HCT116 (cell line): ENCODE measurements around the gene CFAP77. TPM values are rescaled to one million over a fixed set of nuclear protein-coding genes. Genes with fewer than 3 reads are reported as not detected.

Source experiments
- ATAC-seq: fragments of 200-7000 bp; cut with Tn5 transposase; 2 replicates; pipeline ENCODE4 v1.9.1; 2020; ENCODE audit warnings: mild to moderate bottlenecking, moderate library complexity
- BruUV-seq: library from RNA; stranded (reverse); fragments of 400-500 nt; replicated peaks from 2 replicates; lab custom pipeline; 2021; lab: Mats Ljungman, UMichigan
- CTCF ChIA-PET: fragments of 300-600 bp; sonication (Branson Sonifier 250); formaldehyde crosslinking; loops from one replicate; lab custom pipeline; 2021; ENCODE audit warnings: antibody characterized with exemption; lab: Charles Lee
- POLR2A ChIA-PET: fragments of 300-600, 350-600 bp; sonication (Branson Sonifier 250); formaldehyde crosslinking; loops from one replicate; lab custom pipeline; 2021; ENCODE audit warnings: antibody characterized with exemption; lab: Charles Lee
- RAD21 ChIA-PET, 2 experiments: fragments of 300-600 bp; sonication (Branson Sonifier 250); formaldehyde crosslinking; loops; one replicate each; lab custom pipeline; 2023; ENCODE audit warnings: low total read pairs in 2 of 2; ENCODE audit not compliant: uncharacterized antibody in 2 of 2, unreplicated experiment in 2 of 2, low non-redundant PET in 1 of 2; lab: Charles Lee
- DNase-seq: peaks from one replicate; pipeline ENCODE4 v3.0.0-alpha.2; 2010; ENCODE audit warnings: low read depth, low spot score
- H2AFZ ChIP-seq: fragments of 200-600 bp; shearing (Covaris generic), sonication (generic); 2 replicates; pipeline ENCODE4 v1.6.1; 2017; ENCODE audit warnings: low read depth, mixed run types, mixed read lengths, antibody characterized with exemption, low read length; ENCODE audit not compliant: poor library complexity, severe bottlenecking
- H3K27ac ChIP-seq: 2 replicates; pipeline ENCODE4 v1.5.1; 2012; ENCODE audit warnings: low read depth, low read length
- H3K27me3 ChIP-seq: fragments of 200-600 bp; sonication (generic); 2 replicates; pipeline ENCODE4 v1.6.1; 2016; ENCODE audit warnings: mixed run types, low read length, mixed read lengths; ENCODE audit not compliant: insufficient read depth
- H3K36me3 ChIP-seq, 2 experiments: fragments of 200-500 bp in 1 of 2; fragments of 200-600 bp in 1 of 2; sonication (Bioruptor generic) in 1 of 2; sonication (generic) in 1 of 2; 2 replicates each; pipeline versions ENCODE4 v1.5.1 to v1.6.1; 2014 to 2016; ENCODE audit warnings: low read length in 2 of 2, inconsistent platforms in 1 of 2, mixed read lengths in 1 of 2, mixed run types in 1 of 2; ENCODE audit not compliant: insufficient read depth in 2 of 2, control insufficient read depth in 1 of 2
- H3K4me1 ChIP-seq, 2 experiments: fragments of 200-600 bp in 1 of 2; sonication (generic) in 1 of 2; 2 replicates each; pipeline versions ENCODE4 v1.5.1 to v1.6.1; 2012 to 2017; ENCODE audit warnings: low read length in 2 of 2, inconsistent platforms in 1 of 2, mild to moderate bottlenecking in 1 of 2, mixed read lengths in 1 of 2, mixed run types in 1 of 2, moderate library complexity in 1 of 2; ENCODE audit not compliant: insufficient read depth in 2 of 2, control insufficient read depth in 1 of 2
- H3K4me2 ChIP-seq: fragments of 200-600 bp; sonication (generic); 2 replicates; pipeline ENCODE4 v1.6.1; 2017; ENCODE audit warnings: mixed run types, low read length, mixed read lengths
- H3K4me3 ChIP-seq, 2 experiments: fragments of 200-600 bp in 1 of 2; sonication (generic) in 1 of 2; replicated peaks in 1 of 2; 2 replicates each; pipeline ENCODE4 v1.5.1; 2011 to 2016; ENCODE audit warnings: low read length in 2 of 2, control low read depth in 1 of 2, low read depth in 1 of 2, mild to moderate bottlenecking in 1 of 2, mixed read lengths in 1 of 2, mixed run types in 1 of 2
- H3K79me2 ChIP-seq: fragments of 200-600 bp; sonication (generic); 2 replicates; pipeline ENCODE4 v1.6.1; 2017; ENCODE audit warnings: mild to moderate bottlenecking, mixed run types, low read length, moderate library complexity, mixed read lengths; ENCODE audit not compliant: insufficient read depth
- H3K9ac ChIP-seq: fragments of 200-600 bp; sonication (generic); 2 replicates; pipeline ENCODE4 v1.6.1; 2016; ENCODE audit warnings: low read length, mixed read lengths
- H3K9me2 ChIP-seq: fragments of 200-600 bp; sonication (generic), shearing (Covaris generic); 2 replicates; pipeline ENCODE4 v1.6.1; 2017; ENCODE audit warnings: mixed run types, mild to moderate bottlenecking, moderate library complexity; ENCODE audit not compliant: insufficient read depth
- H3K9me3 ChIP-seq, 2 experiments: fragments of 200-500 bp in 1 of 2; fragments of 200-600 bp in 1 of 2; sonication (Bioruptor generic) in 1 of 2; sonication (generic) in 1 of 2; 2 replicates each; pipeline ENCODE4 v1.6.1; 2014 to 2017; ENCODE audit warnings: low read length in 2 of 2, mixed read lengths in 2 of 2, inconsistent platforms in 1 of 2, low read depth in 1 of 2, mild to moderate bottlenecking in 1 of 2, mixed run types in 1 of 2, moderate library complexity in 1 of 2; ENCODE audit not compliant: control insufficient read depth in 1 of 2, insufficient read depth in 1 of 2
- H4K20me1 ChIP-seq: fragments of 200-600 bp; sonication (generic), shearing (Covaris generic); 2 replicates; pipeline ENCODE4 v1.6.1; 2017; ENCODE audit warnings: mixed run types, mild to moderate bottlenecking, moderate library complexity; ENCODE audit not compliant: insufficient read depth
- ATF3 ChIP-seq: IDR thresholded peaks from 2 replicates; pipeline ENCODE4 v1.6.1; 2012
- CEBPB ChIP-seq: IDR thresholded peaks from 2 replicates; pipeline ENCODE4 v1.6.1; 2012; ENCODE audit warnings: low read depth
- CTCF ChIP-seq, 3 experiments: fragments of 200-600 bp in 1 of 3; sonication (generic) in 1 of 3; IDR thresholded peaks in 2 of 3; conservative IDR thresholded peaks in 1 of 3; 2 replicates each; pipeline ENCODE4 v1.5.1; 2012 to 2017; ENCODE audit warnings: low read depth in 2 of 3, low read length in 2 of 3, antibody characterized with exemption in 1 of 3, borderline replicate concordance in 1 of 3, control low read depth in 1 of 3, mild to moderate bottlenecking in 1 of 3, mixed read lengths in 1 of 3, mixed run types in 1 of 3, moderate library complexity in 1 of 3; ENCODE audit not compliant: insufficient read depth in 1 of 3
- EGR1 ChIP-seq: IDR thresholded peaks from 2 replicates; pipeline ENCODE4 v1.6.1; 2012; ENCODE audit warnings: low read depth
- ELF1 ChIP-seq: IDR thresholded peaks from 2 replicates; pipeline ENCODE4 v1.6.1; 2012; ENCODE audit warnings: low read depth, borderline replicate concordance
- EZH2 ChIP-seq: fragments of 200-600 bp; sonication (generic); IDR thresholded peaks from 2 replicates; pipeline ENCODE4 v1.6.1; 2017; ENCODE audit warnings: antibody characterized with exemption, mixed run types
- JUND ChIP-seq: IDR thresholded peaks from 2 replicates; pipeline ENCODE4 v1.6.1; 2012
- MAX ChIP-seq: IDR thresholded peaks from 2 replicates; pipeline ENCODE4 v1.6.1; 2012
- RAD21 ChIP-seq: IDR thresholded peaks from 2 replicates; pipeline ENCODE4 v1.6.1; 2012; ENCODE audit warnings: low read depth, mild to moderate bottlenecking
- REST ChIP-seq: IDR thresholded peaks from 2 replicates; pipeline ENCODE4 v1.6.1; 2012; ENCODE audit warnings: low read depth
- SIN3A ChIP-seq: IDR thresholded peaks from 2 replicates; pipeline ENCODE4 v1.6.1; 2012; ENCODE audit warnings: low read depth
- TCF7L2 ChIP-seq: IDR thresholded peaks from 2 replicates; pipeline ENCODE4 v1.7.0; 2011; ENCODE audit warnings: borderline replicate concordance, inconsistent platforms; ENCODE audit not compliant: insufficient read depth, insufficient read length; ENCODE audit errors: extremely low read depth
- YY1 ChIP-seq: IDR thresholded peaks from 2 replicates; pipeline ENCODE4 v1.6.1; 2011; ENCODE audit warnings: low read length, low read depth, moderate library complexity, mild to moderate bottlenecking; ENCODE audit not compliant: insufficient replicate concordance; ENCODE audit errors: extremely low read depth
- ZFX ChIP-seq: fragments of 450-650 bp; IDR thresholded peaks from 2 replicates; pipeline ENCODE4 v1.6.1; 2017
- ZNF274 ChIP-seq: fragments of 200-500 bp; sonication (Bioruptor generic); IDR thresholded peaks from 2 replicates; pipeline ENCODE4 v1.6.1; 2014; ENCODE audit warnings: mild to moderate bottlenecking, low read depth, low read length, inconsistent platforms
- intact Hi-C: fragments of 100-400 bp; cut with micrococcal nuclease; formaldehyde crosslinking; loops from 2 replicates; pipeline ENCODE4 v1.10.0; 2022
- total RNA-seq: library from RNA; stranded (reverse); gene quantifications from one replicate; pipeline ENCODE4 v1.2.1, GENCODE V29; 2021; ENCODE audit not compliant: unreplicated experiment

CFAP77 gene
- total RNA-seq, 1 experiment from 2014 or later: 0.98 TPM

GRCh38 chr9:132464547-132464946 lies 54.5 kb downstream of the CFAP77 start:
- Histone ChIP-seq H3K4me1 (no peaks in the 10 kb centered on the region), H3K79me2 (no peaks in the 10 kb centered on the region), H3K9ac (no peak overlapping the region), H3K4me2 (no peak overlapping the region), H3K9me3 (no peaks in the 10 kb centered on the region), H4K20me1 (no peaks in the 10 kb centered on the region), H3K36me3 (no peaks in the 10 kb centered on the region), H3K4me3 (no peak overlapping the region), H3K9me2 (no peaks in the 10 kb centered on the region), H3K27me3 (no peaks in the 10 kb centered on the region), H3K27ac (no peak overlapping the region), H2AFZ (no peak overlapping the region)
- no peak for TF ChIP-seq ZFX
- TF ChIP-seq JUND: no peak
- TF ChIP-seq EGR1: no peak
- no peak for TF ChIP-seq RAD21
- no peak for TF ChIP-seq ELF1
- no peak for TF ChIP-seq YY1
- TF ChIP-seq MAX: no peak
- TF ChIP-seq CTCF (IDR thresholded peaks at IDR 0.05 in 2 of 3, conservative IDR thresholded peaks at IDR 0.05 in 1 of 3; ENCODE audit: borderline replicate concordance in 1 of 3, insufficient read depth in 1 of 3, low read depth in 2 of 3, low read length in 2 of 3): no peak
- no peak for TF ChIP-seq EZH2
- no peak for TF ChIP-seq REST
- TF ChIP-seq ATF3: no peak
- no peak for TF ChIP-seq CEBPB
- TF ChIP-seq ZNF274: no peak
- TF ChIP-seq SIN3A: no peak
- no peak for TF ChIP-seq TCF7L2
- BruUV-seq: no TSS peak
- POLR2A ChIA-PET: no interaction called here
- CTCF ChIA-PET: no interaction called here
- no peak for ATAC-seq
- DNase-seq: no peak
- intact Hi-C loops: no loop called here
- RAD21 ChIA-PET: no interaction called here
